Thyroid gland (tissue), 4 donors: ENCODE data around the gene TCL1B.

Experiments used
- CTCF ChIP-seq, 6 experiments: fragments of 200-600 bp in 3 of 6; fragments of 450-650 bp in 3 of 6; sonication (generic) in 3 of 6; IDR thresholded peaks; one replicate each; pipeline ENCODE4 v1.5.1; 2016 to 2019; ENCODE audit warnings: antibody characterized with exemption in 6 of 6, mild to moderate bottlenecking in 2 of 6, inconsistent platforms in 1 of 6, moderate library complexity in 1 of 6
- POLR2A ChIP-seq, 2 donors: fragments of 450-650 bp; IDR thresholded peaks; one replicate each; pipeline ENCODE4 v1.6.1; 2017; ENCODE audit warnings: antibody characterized with exemption in 2 of 2, mild to moderate bottlenecking in 2 of 2, moderate library complexity in 1 of 2

GRCh38 chr14:95645389-95645996, 40.7 kb upstream of the TCL1B start:
- no peak for TF ChIP-seq CTCF (IDR thresholded peaks at IDR 0.05)
- no peak for TF ChIP-seq POLR2A (IDR thresholded peaks at IDR 0.05)
